C4-2B (cell line): ENCODE measurements around the gene IQSEC1.

Experiments used
- H3K27ac ChIP-seq: fragments of 450-650 bp; 2 replicates; pipeline ENCODE4 v1.5.1; 2017
- CTCF ChIP-seq: fragments of 450-650 bp; conservative IDR thresholded peaks from 2 replicates; pipeline ENCODE4 v1.5.1; 2017; ENCODE audit warnings: mild to moderate bottlenecking
- ZFX ChIP-seq: fragments of 450-650 bp; IDR thresholded peaks from 2 replicates; pipeline ENCODE4 v1.6.1; 2017

IQSEC1 gene

GRCh38 chr3:12963231-12963896 lies 109.9 kb downstream of the IQSEC1 start:
- TF ChIP-seq CTCF, result no peak
- TF ChIP-seq ZFX, result no peak
- peak overlapping the region; percentile 78; the same call in 1 of the 2 replicates for H3K27ac ChIP-seq

DNA sequence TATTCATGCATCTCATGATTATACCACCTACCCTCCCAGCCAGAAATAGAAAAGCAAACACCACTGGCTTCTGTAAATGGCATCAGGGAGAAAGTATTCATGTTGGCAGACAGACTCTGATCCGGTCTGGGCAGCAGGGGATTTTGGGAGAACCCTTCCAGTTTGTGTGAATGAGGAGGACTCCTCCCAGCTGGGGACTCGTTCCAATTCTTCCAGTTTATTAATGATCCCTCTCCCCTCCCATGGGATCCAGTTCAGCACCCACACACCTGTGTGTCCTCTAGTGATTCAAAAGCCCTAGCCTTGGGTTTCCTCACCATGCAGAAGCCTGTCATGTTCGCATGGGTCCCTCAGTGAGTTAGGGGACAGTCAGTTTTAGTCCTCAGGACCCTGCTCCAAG lies 110.9 kb downstream of the IQSEC1 start:
- no peak overlapping the region for H3K27ac ChIP-seq
- no peak for TF ChIP-seq CTCF
- no peak for TF ChIP-seq ZFX

GRCh38 chr3:12961697-12962036 lies 111.6 kb downstream of the IQSEC1 start:
- no peak overlapping the region for H3K27ac ChIP-seq
- no peak for TF ChIP-seq CTCF
- TF ChIP-seq ZFX, result no peak

- no peak overlapping the region for H3K27ac ChIP-seq
- TF ChIP-seq ZFX, result no peak
- TF ChIP-seq CTCF, result no peak
Measured at GRCh38 chr3:12961007-12961696, 112.1 kb downstream of the IQSEC1 start.

GRCh38 chr3:12960497-12960896 lies 112.7 kb downstream of the IQSEC1 start:
- TF ChIP-seq CTCF (no peak), ZFX (no peak)

DNA sequence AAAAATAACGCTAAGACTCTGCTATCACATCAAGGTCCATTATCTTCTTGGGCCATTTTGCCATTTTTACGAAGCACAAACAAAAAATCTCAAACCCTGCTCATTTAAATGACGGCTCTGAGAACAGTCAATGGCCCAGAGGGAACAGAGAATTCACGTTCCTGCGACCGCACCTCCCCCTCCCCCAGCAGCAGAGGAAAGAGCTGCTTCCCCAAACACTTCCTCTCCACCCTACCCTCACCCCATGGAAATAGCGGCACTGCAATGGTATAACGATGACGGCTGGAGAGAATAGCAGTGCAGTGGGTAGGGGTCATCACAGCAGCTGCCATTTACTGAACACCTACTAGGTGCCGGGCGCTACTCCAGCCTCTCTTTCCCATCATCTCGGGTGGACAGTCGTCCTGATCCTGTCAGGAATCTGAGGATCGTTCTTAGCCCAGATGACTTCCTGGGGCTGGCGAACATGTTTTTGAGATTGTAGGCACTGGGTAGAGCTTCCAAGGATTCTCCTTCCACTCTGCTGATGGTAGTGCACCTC lies 113.3 kb downstream of the IQSEC1 start:
- H3K27ac ChIP-seq, result no peak overlapping the region
- TF ChIP-seq CTCF (no peak), ZFX (no peak)

More at GRCh38 chr3:12960497-12960896, 112.7 kb downstream of the IQSEC1 start:
- no peak overlapping the region for H3K27ac ChIP-seq

- H3K27ac ChIP-seq, result no peak overlapping the region
- TF ChIP-seq ZFX, result no peak
- TF ChIP-seq CTCF, result no peak
Measured at GRCh38 chr3:12959410-12959809, 113.8 kb downstream of the IQSEC1 start.
